Right cardiac atrium (tissue), 5 donors: ENCODE measurements around the gene RBM3. TPM values are rescaled to one million over a fixed set of nuclear protein-coding genes. Genes with fewer than 3 reads are reported as not detected.
A peak's percentile ranks its signal among the peaks of the same experiment; 100 is the strongest.
"Not testable (repeated sequence)": the region's sequence is repeated elsewhere in the genome, so short reads cannot be mapped to it uniquely, and the experiment has no call there.

Experiments
- ATAC-seq, 2 donors: fragments of 200-7000 bp; cut with Tn5 transposase; one replicate each; pipeline versions ENCODE4 v1.8.0 to v1.9.1; 2020; ENCODE audit warnings: moderate library complexity in 2 of 2, mild to moderate bottlenecking in 1 of 2
- DNase-seq, 3 donors: peaks; one replicate each; pipeline ENCODE4 v3.0.0-alpha.2; 2020
- H3K27ac ChIP-seq: one replicate; pipeline ENCODE4 v1.5.1; 2013; ENCODE audit warnings: mild to moderate bottlenecking, low read length, control low read depth, moderate library complexity
- H3K27me3 ChIP-seq: one replicate; pipeline ENCODE4 v1.6.1; 2013; ENCODE audit not compliant: control insufficient read depth, insufficient read depth
- H3K4me1 ChIP-seq: one replicate; pipeline ENCODE4 v1.6.1; 2013; ENCODE audit warnings: low read length; ENCODE audit not compliant: control insufficient read depth, insufficient read depth
- H3K4me3 ChIP-seq: one replicate; pipeline ENCODE4 v1.5.1; 2013; ENCODE audit warnings: low read length, control low read depth
- H3K9me3 ChIP-seq: one replicate; pipeline ENCODE4 v1.6.1; 2013; ENCODE audit warnings: low read length; ENCODE audit not compliant: control insufficient read depth
- WGBS: extraction: QIAGEN DNeasy Blood & Tissue Kit; methylation state at CpG from one replicate; pipeline ENCODE4 v1.1.7; 2013; 5-methylcytosine and 5-hydroxymethylcytosine counted together
- intact Hi-C, 4 donors: fragments of 100-400 bp; cut with DNase I; formaldehyde crosslinking; loops; one replicate each; pipeline versions ENCODE4 v1.11.0 to v1.14.0; 2022 to 2023
- polyA plus RNA-seq: library from polyadenylated mRNA; stranded (reverse); fragments of 200-250 nt; gene quantifications from one replicate; pipeline ENCODE4 v1.2.3, GENCODE V29; 2013
- total RNA-seq, 4 donors: library from RNA; stranded (reverse); fragmentation: NEBNext Ultra II Directional; extraction: Animal tissue kit (Norgen Biotek cat#: 25700); gene quantifications; one replicate each; pipeline ENCODE4 v1.2.1, GENCODE V29; 2021
- donor health status: healthy with polysubstance abuse.
- donor health status: DM: no; HTN: yes; CAD: no.
- donor health status: DM: no; HTN: no; CAD: no.
- donor health status: DM: no; HTN: yes; CAD: no; lungs with severe emphysema.
- donor health status: DM: yes; HTN: yes; CAD: no.

Gene RBM3
- total and polyA plus RNA-seq, 5 donors: 71.4 to 221 (median 123) TPM

- intact Hi-C loops: no loop called here
- no peaks in the 10 kb centered on the region for H3K9me3 ChIP-seq
- ATAC-seq: no peak
- peaks cover 5% of the 10 kb centered on the region for H3K4me1 ChIP-seq
- peak overlapping the region; percentile 65 for H3K27ac ChIP-seq
- peak overlapping the region; percentile 79 for H3K4me3 ChIP-seq
- H3K27me3 ChIP-seq: no peaks in the 10 kb centered on the region
- WGBS: 69% methylated on average over 7 of the region's 7 CpGs
- no peak for DNase-seq
Measured at GRCh38 chrX:48540480-48540879, 33.8 kb upstream of the RBM3 start.

GRCh38 chrX:48541140-48541814 is 33.0 kb upstream of the RBM3 start:
- DNase-seq (no peak), ATAC-seq (no peak)
- H3K27ac ChIP-seq: no peak overlapping the region
- H3K27me3 ChIP-seq: no peaks in the 10 kb centered on the region
- H3K9me3 ChIP-seq: no peaks in the 10 kb centered on the region
- H3K4me1 ChIP-seq: peaks cover 5% of the 10 kb centered on the region
- WGBS: 86% methylated on average over 10 of the region's 10 CpGs
- intact Hi-C loops: no loop called here
- no peak overlapping the region for H3K4me3 ChIP-seq

- intact Hi-C loops: no loop called here
- DNase-seq: no peak
- no peak for ATAC-seq
- no peaks in the 10 kb centered on the region for H3K4me1 ChIP-seq
- no peak overlapping the region for H3K27ac ChIP-seq
- H3K4me3 ChIP-seq: no peak overlapping the region
- H3K27me3 ChIP-seq: no peaks in the 10 kb centered on the region
- 85% methylated on average over 3 of the region's 3 CpGs for WGBS
- no peaks in the 10 kb centered on the region for H3K9me3 ChIP-seq
Measured at GRCh38 chrX:48548871-48549270, 25.4 kb upstream of the RBM3 start.

GRCh38 chrX:48555731-48556325 is 18.5 kb upstream of the RBM3 start:
- intact Hi-C loops, ATAC-seq, H3K27me3 ChIP-seq, DNase-seq, H3K4me1 ChIP-seq, H3K9me3 ChIP-seq, H3K4me3 ChIP-seq: not testable (repeated sequence)
- peak overlapping the region; percentile 68 for H3K27ac ChIP-seq
- 46% methylated on average over 9 of the region's 9 CpGs for WGBS

GRCh38 chrX:48558271-48558670 is 16.0 kb upstream of the RBM3 start:
- Histone ChIP-seq H3K27ac (no peak overlapping the region), H3K4me3 (no peak overlapping the region), H3K27me3 (no peaks in the 10 kb centered on the region), H3K9me3 (no peaks in the 10 kb centered on the region), H3K4me1 (peaks cover 1% of the 10 kb centered on the region)
- 67% methylated on average over 4 of the region's 4 CpGs for WGBS
- DNase-seq (no peak), ATAC-seq (peak; percentile 59 to 79)
- intact Hi-C loops: no loop called here

- H3K27ac ChIP-seq: no peak overlapping the region
- ATAC-seq (no peak), DNase-seq (no peak)
- H3K9me3 ChIP-seq: no peaks in the 10 kb centered on the region
- peaks cover 3% of the 10 kb centered on the region for H3K4me1 ChIP-seq
- H3K4me3 ChIP-seq: no peak overlapping the region
- 97% methylated on average over 24 of the region's 24 CpGs for WGBS
- intact Hi-C loops: no loop called here
- H3K27me3 ChIP-seq: no peaks in the 10 kb centered on the region
Measured at GRCh38 chrX:48559636-48560035, 14.6 kb upstream of the RBM3 start.

GRCh38 chrX:48560056-48560455 is 14.2 kb upstream of the RBM3 start:
- no peak for DNase-seq
- Histone ChIP-seq H3K9me3 (no peaks in the 10 kb centered on the region), H3K27me3 (no peaks in the 10 kb centered on the region), H3K4me1 (peaks cover 2% of the 10 kb centered on the region), H3K4me3 (no peak overlapping the region), H3K27ac (no peak overlapping the region)
- WGBS: 95% methylated on average over 14 of the region's 14 CpGs
- no peak for ATAC-seq
- intact Hi-C loops: no loop called here

- no peak for ATAC-seq
- DNase-seq: no peak
Measured at GRCh38 chrX:48560681-48561080, 13.6 kb upstream of the RBM3 start.

GRCh38 chrX:48569958-48570357 is 4.3 kb upstream of the RBM3 start:
- 22% methylated on average over 1 of the region's 1 CpG for WGBS
- no peak overlapping the region for H3K4me3 ChIP-seq
- ATAC-seq (no peak), DNase-seq (no peak)
- intact Hi-C loops: no loop called here
- no peaks in the 10 kb centered on the region for H3K4me1 ChIP-seq
- no peaks in the 10 kb centered on the region for H3K27me3 ChIP-seq
- no peak overlapping the region for H3K27ac ChIP-seq
- H3K9me3 ChIP-seq: no peaks in the 10 kb centered on the region

More at GRCh38 chrX:48560681-48561080, 13.6 kb upstream of the RBM3 start:
- Histone ChIP-seq H3K4me1 (peaks cover 2% of the 10 kb centered on the region), H3K4me3 (no peak overlapping the region), H3K27me3 (no peaks in the 10 kb centered on the region), H3K9me3 (no peaks in the 10 kb centered on the region), H3K27ac (no peak overlapping the region)
- intact Hi-C loops: no loop called here
- 96% methylated on average over 12 of the region's 12 CpGs for WGBS

- H3K4me1 ChIP-seq: peaks cover 5% of the 10 kb centered on the region
- intact Hi-C loops: no loop called here
- peak overlapping the region; percentile 97 for H3K27ac ChIP-seq
- no peaks in the 10 kb centered on the region for H3K27me3 ChIP-seq
- 32% methylated on average over 19 of the region's 19 CpGs for WGBS
- H3K4me3 ChIP-seq: peak overlapping the region; percentile 39
- H3K9me3 ChIP-seq: no peaks in the 10 kb centered on the region
- DNase-seq: peak; percentile 72 to 76 (median 72)
- peak in 1 of 2 donors; percentile 60 for ATAC-seq
Measured at GRCh38 chrX:48573690-48574269, 504 bp upstream of the RBM3 start.

- ATAC-seq (no peak), DNase-seq (no peak)
- intact Hi-C loops: no loop called here
- no peaks in the 10 kb centered on the region for H3K9me3 ChIP-seq
- H3K27ac ChIP-seq: peak overlapping the region; percentile 99
- H3K27me3 ChIP-seq: no peaks in the 10 kb centered on the region
- H3K4me3 ChIP-seq: peak overlapping the region; percentile 65
- WGBS: 56% methylated on average over 13 of the region's 13 CpGs
- peaks cover 5% of the 10 kb centered on the region for H3K4me1 ChIP-seq
Measured at GRCh38 chrX:48575642-48576041, 1.4 kb downstream of the RBM3 start.
